Inferior parietal cortex (tissue), 1 donor: ENCODE data around the gene GMPR2.

ENCODE experiments used
- DNase-seq: peaks from one replicate; pipeline ENCODE4 v3.0.0-alpha.2; 2016; ENCODE audit errors: extremely low spot score

GMPR2 gene

DNA sequence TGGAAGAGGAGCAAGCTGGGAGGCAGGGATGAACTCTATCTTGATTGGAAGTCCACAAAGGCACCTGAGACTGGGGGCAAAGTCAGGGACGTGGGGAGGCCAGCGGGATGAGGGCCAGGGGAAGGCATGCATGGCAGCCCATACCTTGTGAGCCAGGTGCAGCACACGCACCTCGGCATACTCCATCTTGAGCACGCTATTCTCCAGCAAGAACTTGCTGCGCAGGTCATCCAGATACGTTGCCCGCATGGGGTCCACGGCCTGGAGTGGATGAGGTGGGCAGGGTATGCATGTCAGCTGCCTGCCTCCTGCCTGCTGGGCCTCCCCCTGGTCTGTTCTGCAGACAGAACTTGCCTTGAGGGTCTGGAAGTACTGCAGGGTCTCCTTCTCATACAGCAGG is 34.8 kb downstream of the GMPR2 start:
- no peak for DNase-seq

DNA sequence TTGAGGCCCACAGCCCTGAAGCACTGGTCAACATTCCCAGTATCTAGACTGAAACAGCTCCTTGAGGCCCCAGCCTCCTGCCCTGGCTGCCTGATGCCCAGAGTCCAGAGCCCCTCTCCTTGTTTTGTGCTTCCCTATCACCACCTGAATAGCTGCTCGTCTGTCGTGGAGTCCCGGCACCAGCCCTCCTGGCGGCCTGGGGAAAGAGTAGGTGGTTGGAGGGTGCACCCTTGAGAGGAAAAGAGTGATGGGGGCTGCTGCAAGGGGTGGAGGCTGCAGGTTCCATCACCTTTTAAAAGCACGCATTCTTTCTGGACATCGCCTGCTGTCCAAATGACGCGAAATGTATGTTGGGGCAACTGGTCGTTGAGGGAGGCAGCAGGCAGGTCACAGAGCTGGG is 35.5 kb downstream of the GMPR2 start:
- DNase-seq, result no peak

DNA sequence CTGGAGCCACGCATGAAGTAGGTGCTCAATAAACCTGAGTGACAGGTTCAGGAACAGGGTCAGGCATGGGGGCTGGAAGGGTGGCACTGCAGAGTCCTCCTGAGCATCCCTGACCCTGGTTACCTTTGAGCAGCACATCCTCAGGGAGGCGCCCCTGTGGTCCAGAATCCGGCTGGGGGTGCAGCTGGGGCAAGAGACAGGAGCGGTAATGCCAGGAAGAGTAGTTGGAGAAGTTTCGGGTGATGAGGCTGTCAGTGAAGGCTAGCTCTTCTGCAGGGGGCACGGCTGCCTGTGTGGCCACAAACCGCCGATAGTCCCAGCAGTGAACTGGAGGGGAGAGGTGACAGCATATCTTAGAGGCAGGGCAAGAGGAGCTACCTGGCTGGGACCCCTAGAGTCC is 36.6 kb downstream of the GMPR2 start:
- DNase-seq, result no peak

DNA sequence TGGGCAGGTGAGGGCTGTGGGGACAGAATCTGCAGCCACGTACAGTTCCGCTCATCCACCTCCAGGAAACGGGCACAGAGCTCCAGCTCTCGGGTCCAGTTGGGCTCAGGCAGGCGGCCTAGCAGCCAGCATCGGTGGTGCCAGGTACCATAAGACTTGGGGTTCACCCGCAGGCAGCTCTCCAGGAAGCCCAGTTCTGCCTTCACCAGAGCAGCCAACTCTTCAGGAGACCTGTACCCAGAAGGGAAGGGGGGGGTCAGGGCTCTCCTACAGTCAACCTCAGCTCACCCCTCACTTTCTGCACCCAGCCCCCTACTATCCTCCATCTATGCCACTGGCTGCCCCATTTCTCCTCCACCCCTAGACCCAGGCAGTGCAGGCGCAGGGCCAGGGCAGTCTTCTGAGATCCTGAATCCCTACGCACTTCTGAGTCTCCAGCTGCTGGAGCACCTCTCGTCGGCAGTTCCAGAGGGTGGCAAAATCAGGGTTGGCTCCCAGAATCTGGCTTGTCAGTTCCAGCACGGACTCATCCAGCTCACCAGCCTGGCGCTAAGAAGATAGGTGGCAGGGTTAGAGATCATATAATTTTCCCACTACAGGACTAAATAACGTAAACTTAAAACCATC is 37.3 kb downstream of the GMPR2 start:
- no peak for DNase-seq

DNA sequence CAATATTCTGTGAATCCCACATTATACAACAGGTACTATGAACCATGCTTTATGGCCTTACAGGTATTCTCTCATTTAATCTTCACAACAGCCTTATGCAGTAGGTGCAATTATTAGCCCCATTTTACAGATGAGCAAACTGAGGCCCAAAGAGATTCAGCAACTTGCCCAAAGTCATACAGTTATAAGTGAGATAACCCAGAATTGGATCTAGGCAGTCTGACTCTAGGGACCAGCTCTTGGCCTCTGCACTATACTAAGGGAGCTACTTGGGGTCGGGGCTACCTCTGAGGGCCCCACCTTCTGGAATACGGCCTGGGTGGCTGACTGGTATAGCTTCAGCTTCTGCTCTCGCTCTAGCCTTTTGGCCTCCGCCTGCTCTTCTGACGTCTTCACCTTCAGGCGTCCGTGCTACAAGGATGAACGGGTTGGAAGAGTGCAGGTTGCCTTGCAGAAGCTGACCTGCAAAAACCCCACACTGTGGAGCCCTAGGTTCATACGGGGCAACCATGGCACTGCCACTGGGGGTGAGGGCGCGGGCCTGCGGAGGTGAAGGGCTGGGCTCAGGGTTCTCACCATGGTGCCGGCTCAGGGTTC is 37.9 kb downstream of the GMPR2 start:
- DNase-seq, result no peak

DNA sequence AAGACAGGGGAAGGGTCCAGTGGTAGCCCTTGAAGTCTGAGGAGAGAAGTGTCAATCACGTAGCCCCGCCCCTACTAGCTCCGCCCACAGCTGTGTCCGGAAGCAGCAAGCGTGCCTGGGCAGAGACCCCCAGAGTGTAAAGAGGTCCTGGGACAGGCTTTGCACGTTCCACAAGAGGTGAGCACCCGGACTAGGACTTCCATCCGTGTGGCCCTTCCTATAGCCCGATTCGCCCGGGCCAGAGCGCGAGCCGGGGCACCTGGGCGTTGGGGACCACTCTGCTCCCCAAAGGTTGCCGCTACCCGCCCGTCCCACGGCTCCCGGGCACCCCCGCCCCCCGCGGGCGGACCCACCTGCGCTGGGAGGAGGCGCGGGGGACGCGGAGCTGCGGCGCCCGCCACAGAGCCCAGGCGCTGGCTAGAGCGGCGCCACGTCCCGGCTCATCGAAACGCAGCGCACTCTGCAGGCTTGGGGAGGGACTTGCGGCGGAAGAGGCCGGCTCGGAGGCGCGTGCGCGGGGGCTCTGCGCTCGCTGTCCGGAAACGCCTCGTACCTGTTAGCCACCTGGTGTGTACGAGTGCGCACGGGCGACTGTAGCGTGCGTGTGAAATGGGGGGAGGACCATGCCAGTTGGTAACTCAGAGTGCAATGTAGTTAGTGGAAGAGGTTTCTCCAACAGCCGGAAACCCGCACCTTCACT is 38.6 kb downstream of the GMPR2 start, which contains the start of gene RABGGTA:
Gene RABGGTA, minus strand, starts transcription at position 464 of the 700 bp plus-strand sequence. CDS start 482 bp downstream, outside the sequence.
- peak; percentile 88 for DNase-seq

DNA sequence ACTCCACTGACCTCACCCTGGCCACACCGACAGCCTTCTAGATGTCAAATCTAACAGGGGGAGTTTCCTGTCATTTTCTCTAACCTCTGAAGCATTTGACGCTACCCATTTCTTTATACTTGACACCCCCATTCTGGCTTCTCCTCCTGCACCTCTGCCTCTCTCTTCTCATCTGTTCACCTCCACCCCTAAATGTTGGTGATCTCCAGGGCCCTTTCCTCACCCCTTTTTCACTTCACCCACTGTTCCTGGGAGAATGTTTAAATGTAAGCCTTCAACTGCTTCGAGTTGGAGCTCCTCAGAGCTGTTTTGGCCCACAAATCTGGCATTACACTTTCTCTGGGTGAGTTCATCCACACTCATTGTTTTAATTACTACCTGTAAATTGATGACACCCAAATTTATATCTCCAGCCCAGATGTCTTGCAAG is 39.1 kb downstream of the GMPR2 start:
- DNase-seq, result no peak

DNA sequence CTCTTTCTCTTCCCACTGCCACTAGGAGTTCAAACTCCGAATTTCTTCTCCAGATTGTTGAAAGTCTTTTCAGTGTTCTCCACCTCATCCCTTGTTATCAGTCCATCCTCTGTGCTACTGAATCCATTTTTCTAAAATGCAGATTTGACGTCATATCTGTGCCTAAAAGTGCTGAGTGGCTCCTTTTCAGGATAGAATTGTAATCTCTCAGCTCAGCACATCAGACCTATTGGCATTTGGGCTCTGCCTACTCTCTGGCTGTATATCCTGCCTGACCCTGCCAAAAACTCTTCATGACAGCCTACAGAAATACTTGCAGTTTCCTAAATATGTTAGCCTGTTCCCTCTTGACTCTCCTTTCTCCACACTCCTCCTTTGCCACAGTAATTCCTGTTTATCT is 39.7 kb downstream of the GMPR2 start:
- no peak for DNase-seq

DNA sequence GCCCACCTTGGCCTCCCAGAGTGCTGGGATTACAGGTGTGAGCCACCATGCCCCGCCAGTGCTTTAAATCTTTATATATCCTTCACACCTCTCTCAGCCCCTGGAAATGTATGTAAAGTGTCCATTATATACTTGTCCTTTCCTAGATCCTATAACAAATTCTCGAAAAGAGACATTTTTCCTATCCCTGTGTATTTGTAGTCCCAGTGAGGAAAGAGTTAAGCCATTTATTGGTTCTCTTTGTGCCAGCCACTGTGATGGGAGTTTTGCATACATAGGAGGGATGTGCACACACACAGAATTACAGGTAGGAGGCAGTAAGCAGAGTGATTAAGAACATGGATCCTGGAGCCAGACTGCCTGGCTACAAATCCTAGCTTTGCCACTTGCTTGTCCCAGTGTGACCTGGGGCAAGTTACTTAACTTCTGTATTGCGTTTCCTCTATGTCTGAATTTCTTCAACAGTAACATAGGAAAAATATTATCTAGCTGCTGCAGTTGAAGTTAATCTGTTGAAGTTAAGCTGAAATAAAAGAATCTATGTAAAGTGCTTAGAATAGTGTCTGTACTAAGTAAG is 40.8 kb downstream of the GMPR2 start:
- DNase-seq, result no peak

DNA sequence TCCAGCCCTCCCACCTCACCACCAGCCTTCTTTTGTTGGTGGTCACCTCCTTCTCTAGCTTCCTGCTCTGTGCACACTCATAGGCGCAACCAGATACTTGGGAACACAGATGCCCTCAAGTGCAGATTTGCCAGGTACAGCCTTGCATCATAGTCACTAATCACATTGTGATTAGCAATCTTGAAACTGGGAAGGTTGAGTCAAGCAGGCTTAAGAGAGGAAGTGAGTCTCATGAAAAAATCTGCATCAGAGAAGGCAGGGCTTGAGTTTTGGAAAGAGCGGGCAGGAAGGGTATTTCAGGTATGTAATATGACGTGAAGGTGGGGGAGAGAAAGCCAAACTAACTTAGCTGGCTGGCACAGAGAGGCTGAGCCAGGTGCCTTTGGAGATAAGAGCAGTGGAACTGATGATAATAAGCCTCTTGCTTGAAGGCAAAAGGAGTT is 41.4 kb downstream of the GMPR2 start:
- DNase-seq, result no peak

DNA sequence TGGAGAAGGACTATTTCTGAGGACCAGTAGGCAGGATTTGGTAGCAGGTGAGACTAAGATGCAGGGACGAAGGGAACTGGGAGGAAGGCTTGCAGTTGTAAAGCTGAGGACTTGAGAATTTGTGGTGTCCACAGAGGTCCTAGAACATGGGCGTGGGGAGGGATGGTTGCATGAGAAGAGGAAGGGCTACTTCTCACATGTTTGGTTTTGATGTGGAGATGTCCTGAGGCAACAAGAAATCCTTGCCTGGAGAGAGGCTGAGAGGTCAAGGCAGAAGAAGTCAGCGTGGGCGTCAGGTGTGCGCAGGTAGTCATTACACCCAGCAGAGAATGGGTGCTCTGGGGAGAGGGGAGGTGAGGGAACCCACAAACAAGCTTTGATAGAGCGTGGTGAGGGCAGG is 44.3 kb downstream of the GMPR2 start:
- no peak for DNase-seq

DNA sequence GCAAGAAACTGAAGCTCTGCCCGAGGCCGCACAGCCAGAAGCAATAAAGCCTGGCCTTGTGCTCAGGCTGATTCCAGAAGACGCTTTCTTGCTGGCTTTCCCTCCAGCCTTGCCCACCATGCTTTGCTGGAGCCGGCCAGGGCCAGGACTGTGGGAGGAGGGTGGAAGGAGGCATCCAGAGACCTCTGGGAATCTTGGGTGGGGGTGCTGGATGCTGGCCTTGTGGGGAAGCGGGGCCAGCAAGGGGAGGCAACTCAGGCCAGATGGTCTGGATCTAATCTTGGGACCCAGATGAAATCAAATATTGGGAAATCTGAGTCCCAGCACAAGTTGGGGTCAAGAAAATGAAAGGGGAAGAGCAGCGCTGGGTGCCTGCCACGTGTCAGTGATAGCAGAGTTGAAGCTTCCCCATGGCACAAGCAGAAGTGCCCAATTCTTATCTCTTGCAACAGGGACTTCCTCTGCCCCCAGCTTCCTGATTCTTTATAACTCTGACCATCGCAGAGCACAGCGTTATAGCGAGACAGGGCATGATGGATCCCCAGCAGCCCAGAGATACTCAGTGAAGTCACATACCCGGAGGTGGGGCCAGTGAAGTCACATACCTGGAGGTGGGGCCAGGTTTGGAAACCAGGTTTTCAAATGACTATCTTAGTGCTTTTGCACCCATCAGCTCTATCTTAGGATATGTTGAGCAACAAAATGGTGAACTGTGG is 45.0 kb downstream of the GMPR2 start:
- DNase-seq, result no peak

DNA sequence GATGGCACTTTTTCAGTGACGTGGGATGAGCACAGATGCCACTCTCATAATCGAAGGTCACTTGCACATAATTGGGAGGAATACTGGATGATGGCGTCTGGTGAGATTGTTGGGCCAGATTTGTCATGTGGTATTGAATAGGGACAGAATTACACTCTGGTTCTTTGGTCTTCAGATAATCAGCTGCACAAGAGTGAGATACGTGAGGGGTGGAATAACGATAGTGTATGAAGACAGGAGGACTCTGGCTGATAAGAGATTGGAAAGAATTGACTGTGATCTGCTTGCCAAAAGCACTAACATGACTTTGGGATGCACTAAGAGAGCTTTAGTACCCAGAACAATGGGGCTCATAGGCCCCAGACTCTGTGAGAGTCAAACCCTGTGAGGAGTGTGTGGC is 45.7 kb downstream of the GMPR2 start:
- DNase-seq, result no peak

DNA sequence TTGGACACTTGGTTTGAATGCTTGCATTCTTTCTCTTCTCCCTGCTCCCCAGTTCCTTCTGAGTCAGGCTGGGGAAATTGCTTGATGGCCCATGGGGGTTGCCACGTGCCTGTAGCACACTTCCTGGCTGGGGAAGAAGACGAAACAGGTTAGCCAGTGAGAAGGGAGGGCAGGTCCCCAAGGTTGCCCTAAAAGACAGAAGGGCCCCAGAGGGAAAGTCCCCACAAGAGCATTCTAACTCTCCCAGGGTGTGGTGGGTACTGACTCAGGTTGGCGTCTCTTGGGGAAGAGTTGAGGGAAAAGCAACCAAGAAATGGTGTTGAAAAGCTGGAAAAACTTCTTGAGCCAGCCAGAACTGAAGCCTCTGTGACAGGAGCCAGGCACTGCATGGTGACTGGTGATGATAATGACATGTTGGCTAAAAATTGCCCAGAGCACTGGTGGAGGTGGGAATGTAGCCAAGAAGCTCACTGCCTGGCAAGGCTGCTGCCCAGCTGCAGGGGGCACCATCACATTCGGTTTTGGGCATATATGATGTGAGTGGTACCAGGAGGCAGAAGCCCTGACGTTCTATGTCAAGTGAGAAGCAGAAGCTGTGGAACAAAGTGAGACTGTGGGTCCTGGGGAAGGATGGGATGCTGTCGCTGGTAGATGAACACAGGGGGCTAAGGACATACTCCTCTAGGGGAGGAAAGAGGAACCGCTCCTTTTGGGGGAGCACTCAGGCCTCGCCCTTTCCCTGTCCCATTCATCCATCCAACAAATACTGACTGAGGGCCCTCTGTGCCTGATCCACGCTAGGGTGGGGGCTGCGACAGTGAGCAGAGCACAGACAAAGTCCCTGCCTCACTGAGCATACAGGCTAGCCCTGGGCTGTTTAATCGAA is 46.8 kb downstream of the GMPR2 start:
- DNase-seq, result no peak

DNA sequence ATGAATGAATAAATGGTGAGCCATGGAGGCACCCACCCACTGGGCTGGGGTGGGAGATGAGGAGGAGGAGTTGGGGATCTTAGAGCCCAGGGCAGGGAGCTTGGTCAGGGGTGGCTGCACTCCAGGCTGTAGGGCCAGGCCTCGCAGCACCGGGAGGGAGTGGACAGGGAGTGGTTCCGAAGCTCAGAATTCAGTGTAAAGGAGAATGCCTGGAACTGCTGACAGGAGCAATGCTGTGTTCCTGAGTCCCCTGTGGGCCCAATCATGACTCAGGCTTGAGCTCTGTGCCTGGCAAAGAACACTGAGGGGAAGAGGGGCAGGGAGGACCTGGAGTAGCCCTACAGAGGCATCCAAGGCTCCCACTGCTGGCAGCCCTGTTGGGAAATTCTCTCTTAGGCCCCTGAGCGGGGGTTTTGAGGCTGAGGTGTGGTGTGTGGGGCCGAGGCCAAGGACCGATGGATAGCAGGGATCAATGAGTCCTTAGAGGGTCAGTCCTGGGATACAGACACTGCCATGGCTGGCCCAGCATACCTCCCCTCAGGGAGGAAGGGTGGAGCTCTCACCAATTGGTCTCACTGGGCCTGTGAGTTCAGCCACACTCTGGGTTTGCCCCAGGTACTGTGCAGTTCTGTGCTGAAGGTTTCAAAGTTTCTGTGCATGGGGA is 48.2 kb downstream of the GMPR2 start:
- no peak for DNase-seq

DNA sequence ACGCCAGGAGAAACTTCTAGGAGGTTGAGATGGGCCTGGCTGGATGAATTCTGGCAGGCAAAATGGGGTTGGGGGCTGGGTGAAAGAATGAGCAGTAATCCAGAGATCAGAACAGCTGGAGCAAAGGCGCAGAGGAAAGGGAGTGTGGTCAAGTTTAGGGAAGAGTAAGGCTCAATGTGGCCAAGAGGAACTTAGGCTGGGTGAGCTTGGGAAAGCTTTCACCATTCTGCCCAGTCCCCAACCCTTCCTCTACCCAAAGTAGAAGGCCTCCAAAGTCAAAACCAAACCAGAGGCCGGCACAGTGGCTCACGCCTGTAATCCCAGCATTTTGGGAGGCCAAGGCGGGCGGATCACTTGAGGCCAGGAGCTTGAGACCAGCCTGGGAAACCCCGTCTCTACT is 48.9 kb downstream of the GMPR2 start:
- DNase-seq, result no peak

DNA sequence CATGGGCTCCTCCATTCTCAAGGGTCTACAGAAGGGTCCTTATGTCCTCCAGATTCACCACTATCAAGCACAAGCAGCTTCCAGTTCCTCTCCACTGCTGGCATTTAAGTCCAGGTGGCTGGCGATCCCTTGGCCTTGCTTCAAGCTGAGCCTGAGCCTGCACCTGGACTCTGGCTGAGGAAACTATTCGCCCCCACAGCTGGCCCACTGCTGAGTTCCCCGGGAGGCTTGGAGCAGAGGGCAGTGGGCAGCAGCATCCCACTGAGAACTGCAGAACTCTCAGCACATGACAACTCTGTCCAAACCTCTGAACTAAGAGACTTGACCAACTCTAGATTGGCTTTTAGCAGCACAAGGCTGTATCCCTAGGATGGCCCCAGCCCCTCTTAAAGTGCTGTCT is 50.0 kb downstream of the GMPR2 start:
- DNase-seq, result no peak

DNA sequence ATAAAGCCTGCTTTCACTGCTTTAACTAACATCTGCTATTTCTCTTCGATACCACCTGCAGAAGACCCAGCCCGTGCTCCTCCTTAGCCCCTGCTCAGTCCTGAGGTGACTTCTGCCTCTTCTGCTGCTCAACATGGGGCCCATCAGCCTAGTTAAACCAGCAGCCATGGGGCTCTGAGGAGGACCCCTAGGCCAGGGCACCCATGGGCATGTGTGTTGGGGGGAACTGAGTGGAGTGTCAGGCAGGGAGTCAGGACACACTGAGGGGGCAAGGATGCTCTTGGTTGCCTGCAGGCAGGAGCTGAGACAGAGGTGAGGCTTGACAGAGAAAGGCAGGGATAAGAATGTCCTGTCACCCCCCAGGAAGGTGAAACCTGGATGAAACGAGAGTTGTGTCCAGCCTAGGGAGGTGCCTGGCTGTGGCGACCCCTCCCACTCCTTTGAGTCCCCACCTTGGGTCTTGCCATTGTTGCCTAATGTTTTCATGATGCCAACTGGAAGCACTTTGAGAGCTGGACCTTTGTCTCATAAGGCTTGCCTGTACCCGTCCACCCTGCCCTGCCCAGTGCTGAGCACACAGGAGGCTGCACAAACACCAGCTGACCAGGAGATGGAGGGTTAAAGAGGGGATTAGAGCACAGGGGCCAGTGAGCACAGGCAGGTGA is 51.2 kb downstream of the GMPR2 start:
- no peak for DNase-seq

DNA sequence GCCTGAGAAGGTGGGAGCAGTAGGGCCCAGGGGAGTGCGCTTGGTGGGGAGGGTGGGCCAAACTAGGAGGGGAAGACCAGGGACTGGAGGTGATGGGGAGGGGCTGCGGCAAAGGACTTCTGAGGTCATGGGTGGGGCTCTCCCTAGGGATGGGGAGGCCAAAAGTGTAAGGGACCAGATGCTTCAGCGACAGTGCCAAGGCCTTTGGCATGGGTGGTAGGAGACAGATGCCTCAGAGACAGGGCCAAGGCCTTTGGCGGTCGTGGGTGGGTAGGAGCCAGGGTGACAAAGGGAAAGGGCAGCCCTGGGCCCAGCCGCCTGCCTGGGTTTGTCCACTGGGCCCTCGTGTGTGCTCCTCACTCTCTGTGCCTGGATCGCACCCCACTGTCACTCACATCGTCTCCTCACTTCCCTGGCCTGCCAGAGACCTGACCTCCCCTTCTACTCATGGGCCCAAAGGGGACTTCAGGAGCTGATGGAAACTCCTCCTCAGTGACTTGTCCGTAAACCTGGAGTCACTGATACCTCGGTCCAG is 51.8 kb downstream of the GMPR2 start:
- DNase-seq, result no peak

DNA sequence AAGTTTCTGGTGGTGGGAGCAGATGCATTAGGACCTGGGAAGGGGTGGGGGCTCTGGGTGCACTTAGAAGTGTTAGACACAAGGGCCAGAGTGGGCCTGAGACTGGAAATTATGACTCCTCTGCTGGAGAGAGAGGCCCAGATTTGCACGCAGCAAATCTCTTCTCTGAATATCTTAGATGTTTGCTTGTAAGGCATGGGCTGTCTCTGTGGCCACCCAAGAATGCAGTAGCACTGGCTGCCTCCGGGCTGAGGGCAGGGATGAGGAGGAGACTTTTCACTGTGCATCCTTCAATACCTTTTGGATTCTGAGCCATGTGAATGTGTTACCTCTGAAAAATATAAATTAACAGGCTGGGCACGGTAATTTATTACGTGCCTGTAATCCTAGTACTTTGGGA is 52.6 kb downstream of the GMPR2 start:
- no peak for DNase-seq
